Measurements from ENCODE around the gene SSPN.

SSPN gene

GRCh38 chr12:26239852-26240815 is 44.8 kb downstream of the SSPN start:
- peak overlapping the region in 1 of 2 donors; percentile 19 for H3K4me3 ChIP-seq (ENCODE audit: low read depth in 1 of 2, low read length in 2 of 2)
- no peaks in the 10 kb centered on the region for H3K27me3 ChIP-seq (ENCODE audit: control insufficient read depth in 1 of 2, insufficient read depth in 2 of 2, low read length in 2 of 2)
- no peaks in the 10 kb centered on the region for H3K9me3 ChIP-seq (ENCODE audit: control insufficient read depth in 1 of 2, low read length in 2 of 2)
- no peaks in the 10 kb centered on the region for H3K36me3 ChIP-seq (ENCODE audit: control insufficient read depth in 1 of 2, insufficient read depth in 2 of 2, low read length in 2 of 2)
- no peak overlapping the region for H3K9ac ChIP-seq (ENCODE audit: low read depth in 1 of 2, low read length in 2 of 2)
- peaks cover 20 to 42% of the 10 kb centered on the region in 2 donors for H3K4me1 ChIP-seq (ENCODE audit: control insufficient read depth in 1 of 2, insufficient read depth in 2 of 2, low read length in 2 of 2)
- H3K27ac ChIP-seq (ENCODE audit: low read depth, low read length): no peak overlapping the region

GRCh38 chr12:26241080-26241479 is 45.7 kb downstream of the SSPN start:
- H3K4me3 ChIP-seq (ENCODE audit: low read depth in 1 of 2, low read length in 2 of 2): peak overlapping the region in 1 of 2 donors; percentile 19
- H3K4me1 ChIP-seq (ENCODE audit: control insufficient read depth in 1 of 2, insufficient read depth in 2 of 2, low read length in 2 of 2): peaks cover 28 to 51% of the 10 kb centered on the region in 2 donors
- no peak overlapping the region for H3K27ac ChIP-seq (ENCODE audit: low read depth, low read length)
- H3K9me3 ChIP-seq (ENCODE audit: control insufficient read depth in 1 of 2, low read length in 2 of 2): no peaks in the 10 kb centered on the region
- no peaks in the 10 kb centered on the region for H3K27me3 ChIP-seq (ENCODE audit: control insufficient read depth in 1 of 2, insufficient read depth in 2 of 2, low read length in 2 of 2)
- no peaks in the 10 kb centered on the region for H3K36me3 ChIP-seq (ENCODE audit: control insufficient read depth in 1 of 2, insufficient read depth in 2 of 2, low read length in 2 of 2)
- no peak overlapping the region for H3K9ac ChIP-seq (ENCODE audit: low read depth in 1 of 2, low read length in 2 of 2)

GRCh38 chr12:26242683-26243082 is 47.3 kb downstream of the SSPN start:
- Histone ChIP-seq H3K36me3 (ENCODE audit: control insufficient read depth in 1 of 2, insufficient read depth in 2 of 2, low read length in 2 of 2) (no peaks in the 10 kb centered on the region), H3K9me3 (ENCODE audit: control insufficient read depth in 1 of 2, low read length in 2 of 2) (no peaks in the 10 kb centered on the region), H3K27me3 (ENCODE audit: control insufficient read depth in 1 of 2, insufficient read depth in 2 of 2, low read length in 2 of 2) (no peaks in the 10 kb centered on the region), H3K4me3 (ENCODE audit: low read depth in 1 of 2, low read length in 2 of 2) (no peak overlapping the region), H3K4me1 (ENCODE audit: control insufficient read depth in 1 of 2, insufficient read depth in 2 of 2, low read length in 2 of 2) (peaks cover 37 to 65% of the 10 kb centered on the region in 2 donors), H3K27ac (ENCODE audit: low read depth, low read length) (no peak overlapping the region), H3K9ac (ENCODE audit: low read depth in 1 of 2, low read length in 2 of 2) (no peak overlapping the region)

- H3K27ac ChIP-seq (ENCODE audit: low read depth, low read length): no peak overlapping the region
- H3K9me3 ChIP-seq (ENCODE audit: control insufficient read depth in 1 of 2, low read length in 2 of 2): no peaks in the 10 kb centered on the region
- no peaks in the 10 kb centered on the region for H3K27me3 ChIP-seq (ENCODE audit: control insufficient read depth in 1 of 2, insufficient read depth in 2 of 2, low read length in 2 of 2)
- H3K4me1 ChIP-seq (ENCODE audit: control insufficient read depth in 1 of 2, insufficient read depth in 2 of 2, low read length in 2 of 2): peaks cover 35 to 62% of the 10 kb centered on the region in 2 donors
- H3K9ac ChIP-seq (ENCODE audit: low read depth in 1 of 2, low read length in 2 of 2): no peak overlapping the region
- H3K4me3 ChIP-seq (ENCODE audit: low read depth in 1 of 2, low read length in 2 of 2): no peak overlapping the region
- no peaks in the 10 kb centered on the region for H3K36me3 ChIP-seq (ENCODE audit: control insufficient read depth in 1 of 2, insufficient read depth in 2 of 2, low read length in 2 of 2)
Measured at GRCh38 chr12:26244503-26244902, 49.1 kb downstream of the SSPN start.

- Histone ChIP-seq H3K27ac (ENCODE audit: low read depth, low read length) (no peak overlapping the region), H3K27me3 (ENCODE audit: control insufficient read depth in 1 of 2, insufficient read depth in 2 of 2, low read length in 2 of 2) (no peaks in the 10 kb centered on the region), H3K9ac (ENCODE audit: low read depth in 1 of 2, low read length in 2 of 2) (no peak overlapping the region), H3K4me1 (ENCODE audit: control insufficient read depth in 1 of 2, insufficient read depth in 2 of 2, low read length in 2 of 2) (peaks cover 28 to 54% of the 10 kb centered on the region in 2 donors), H3K36me3 (ENCODE audit: control insufficient read depth in 1 of 2, insufficient read depth in 2 of 2, low read length in 2 of 2) (no peaks in the 10 kb centered on the region), H3K9me3 (ENCODE audit: control insufficient read depth in 1 of 2, low read length in 2 of 2) (no peaks in the 10 kb centered on the region), H3K4me3 (ENCODE audit: low read depth in 1 of 2, low read length in 2 of 2) (no peak overlapping the region)
Measured at GRCh38 chr12:26245175-26245942, 50.0 kb downstream of the SSPN start.

- peak overlapping the region in 1 of 2 donors; percentile 38 for H3K4me3 ChIP-seq (ENCODE audit: low read depth in 1 of 2, low read length in 2 of 2)
- H3K4me1 ChIP-seq (ENCODE audit: control insufficient read depth in 1 of 2, insufficient read depth in 2 of 2, low read length in 2 of 2): peaks cover 22 to 42% of the 10 kb centered on the region in 2 donors
- no peak overlapping the region for H3K9ac ChIP-seq (ENCODE audit: low read depth in 1 of 2, low read length in 2 of 2)
- no peak overlapping the region for H3K27ac ChIP-seq (ENCODE audit: low read depth, low read length)
- no peaks in the 10 kb centered on the region for H3K27me3 ChIP-seq (ENCODE audit: control insufficient read depth in 1 of 2, insufficient read depth in 2 of 2, low read length in 2 of 2)
- no peaks in the 10 kb centered on the region for H3K36me3 ChIP-seq (ENCODE audit: control insufficient read depth in 1 of 2, insufficient read depth in 2 of 2, low read length in 2 of 2)
- H3K9me3 ChIP-seq (ENCODE audit: control insufficient read depth in 1 of 2, low read length in 2 of 2): no peaks in the 10 kb centered on the region
Measured at GRCh38 chr12:26246483-26247164, 51.3 kb downstream of the SSPN start.

GRCh38 chr12:26247873-26248272 is 52.5 kb downstream of the SSPN start:
- no peak overlapping the region for H3K9ac ChIP-seq (ENCODE audit: low read depth in 1 of 2, low read length in 2 of 2)
- no peaks in the 10 kb centered on the region for H3K36me3 ChIP-seq (ENCODE audit: control insufficient read depth in 1 of 2, insufficient read depth in 2 of 2, low read length in 2 of 2)
- H3K4me1 ChIP-seq (ENCODE audit: control insufficient read depth in 1 of 2, insufficient read depth in 2 of 2, low read length in 2 of 2): peaks cover 19 to 29% of the 10 kb centered on the region in 2 donors
- no peaks in the 10 kb centered on the region for H3K27me3 ChIP-seq (ENCODE audit: control insufficient read depth in 1 of 2, insufficient read depth in 2 of 2, low read length in 2 of 2)
- H3K27ac ChIP-seq (ENCODE audit: low read depth, low read length): no peak overlapping the region
- no peak overlapping the region for H3K4me3 ChIP-seq (ENCODE audit: low read depth in 1 of 2, low read length in 2 of 2)
- H3K9me3 ChIP-seq (ENCODE audit: control insufficient read depth in 1 of 2, low read length in 2 of 2): no peaks in the 10 kb centered on the region

GRCh38 chr12:26250801-26251200 is 55.4 kb downstream of the SSPN start:
- H3K4me1 ChIP-seq (ENCODE audit: control insufficient read depth in 1 of 2, insufficient read depth in 2 of 2, low read length in 2 of 2): peaks cover 11 to 16% of the 10 kb centered on the region in 2 donors
- no peaks in the 10 kb centered on the region for H3K9me3 ChIP-seq (ENCODE audit: control insufficient read depth in 1 of 2, low read length in 2 of 2)
- H3K27me3 ChIP-seq (ENCODE audit: control insufficient read depth in 1 of 2, insufficient read depth in 2 of 2, low read length in 2 of 2): no peaks in the 10 kb centered on the region
- no peak overlapping the region for H3K9ac ChIP-seq (ENCODE audit: low read depth in 1 of 2, low read length in 2 of 2)
- H3K27ac ChIP-seq (ENCODE audit: low read depth, low read length): no peak overlapping the region
- H3K4me3 ChIP-seq (ENCODE audit: low read depth in 1 of 2, low read length in 2 of 2): no peak overlapping the region
- H3K36me3 ChIP-seq (ENCODE audit: control insufficient read depth in 1 of 2, insufficient read depth in 2 of 2, low read length in 2 of 2): no peaks in the 10 kb centered on the region

GRCh38 chr12:26251600-26251999 is 56.2 kb downstream of the SSPN start:
- no peak overlapping the region for H3K9ac ChIP-seq (ENCODE audit: low read depth in 1 of 2, low read length in 2 of 2)
- peaks cover 3 to 8% of the 10 kb centered on the region in 2 donors for H3K4me1 ChIP-seq (ENCODE audit: control insufficient read depth in 1 of 2, insufficient read depth in 2 of 2, low read length in 2 of 2)
- no peak overlapping the region for H3K4me3 ChIP-seq (ENCODE audit: low read depth in 1 of 2, low read length in 2 of 2)
- no peaks in the 10 kb centered on the region for H3K27me3 ChIP-seq (ENCODE audit: control insufficient read depth in 1 of 2, insufficient read depth in 2 of 2, low read length in 2 of 2)
- H3K27ac ChIP-seq (ENCODE audit: low read depth, low read length): no peak overlapping the region
- H3K9me3 ChIP-seq (ENCODE audit: control insufficient read depth in 1 of 2, low read length in 2 of 2): peaks cover 4 to 7% of the 10 kb centered on the region in 2 donors
- H3K36me3 ChIP-seq (ENCODE audit: control insufficient read depth in 1 of 2, insufficient read depth in 2 of 2, low read length in 2 of 2): no peaks in the 10 kb centered on the region

Data from duodenal mucosa (tissue), 2 donors.